Measurements from ENCODE around the gene DND1. TPM values are rescaled to one million over a fixed set of nuclear protein-coding genes. Genes with fewer than 3 reads are reported as not detected.
"Not testable (repeated sequence)": the region's sequence is repeated elsewhere in the genome, so short reads cannot be mapped to it uniquely, and the experiment has no call there.

DND1 gene
- total and polyA plus RNA-seq, 2 donors = 0.96 TPM; not detected in 1

DNA sequence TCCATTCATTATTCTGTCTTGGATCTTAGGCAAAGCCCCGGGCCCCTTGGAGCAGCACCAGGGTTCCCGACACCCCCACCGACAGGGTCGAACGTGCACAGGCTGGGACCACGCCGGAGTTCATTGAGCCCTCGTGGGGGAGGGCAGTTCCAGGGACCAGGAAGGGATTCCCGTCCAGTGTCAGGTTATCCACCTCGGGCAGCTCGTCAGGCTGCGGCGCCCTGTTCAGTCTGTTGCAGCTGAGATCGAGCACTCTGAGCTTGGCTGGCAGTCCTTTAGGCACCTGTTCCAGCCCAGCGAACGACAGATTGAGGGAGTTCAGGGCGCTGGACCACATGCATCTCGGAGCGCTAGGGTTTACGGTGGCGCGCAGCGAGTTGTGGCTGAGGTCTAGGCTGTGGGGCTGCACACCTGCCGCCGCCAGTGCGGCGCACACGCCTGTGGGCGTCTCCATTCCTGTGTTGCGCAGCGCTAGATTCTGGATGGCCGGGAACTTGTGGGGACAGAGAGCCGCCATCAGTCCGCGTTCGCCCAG is 41.5 kb downstream of the DND1 start:
- 12% methylated on average over 36 of the region's 36 CpGs for WGBS
- Histone ChIP-seq H3K4me1 (ENCODE audit: insufficient read depth) (no peaks in the 10 kb centered on the region), H3K27ac (ENCODE audit: low read depth) (no peak overlapping the region), H3K4me3 (ENCODE audit: low read depth, low read length) (peak overlapping the region; percentile 27), H3K36me3 (ENCODE audit: insufficient read depth) (no peaks in the 10 kb centered on the region)
- DNase-seq (ENCODE audit: extremely low spot score) = no peak

DNA sequence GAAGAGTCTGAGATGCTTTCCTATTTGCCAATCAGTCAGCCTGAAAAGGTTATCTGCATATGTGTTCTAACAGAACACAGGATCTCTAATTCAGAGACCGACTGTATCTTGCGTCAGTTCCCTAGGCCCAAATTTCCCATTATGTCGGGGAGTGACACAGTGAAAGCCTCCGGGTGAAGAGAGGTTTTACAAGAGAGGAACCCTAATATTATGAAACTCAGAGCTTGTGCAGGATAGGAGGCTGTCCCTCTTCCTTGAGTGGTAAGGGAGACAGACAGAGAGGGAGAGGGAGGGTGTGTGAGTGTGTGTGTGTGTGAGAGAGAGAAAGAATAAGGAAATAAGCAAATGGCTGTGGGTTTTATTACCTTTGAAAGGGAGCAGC is 42.3 kb downstream of the DND1 start:
- Histone ChIP-seq H3K36me3 (ENCODE audit: insufficient read depth) (no peaks in the 10 kb centered on the region), H3K4me1 (ENCODE audit: insufficient read depth) (no peaks in the 10 kb centered on the region), H3K4me3 (ENCODE audit: low read depth, low read length) (no peak overlapping the region), H3K27ac (ENCODE audit: low read depth) (no peak overlapping the region)
- 91% methylated on average over 4 of the region's 4 CpGs for WGBS
- DNase-seq (ENCODE audit: extremely low spot score) = no peak

DNA sequence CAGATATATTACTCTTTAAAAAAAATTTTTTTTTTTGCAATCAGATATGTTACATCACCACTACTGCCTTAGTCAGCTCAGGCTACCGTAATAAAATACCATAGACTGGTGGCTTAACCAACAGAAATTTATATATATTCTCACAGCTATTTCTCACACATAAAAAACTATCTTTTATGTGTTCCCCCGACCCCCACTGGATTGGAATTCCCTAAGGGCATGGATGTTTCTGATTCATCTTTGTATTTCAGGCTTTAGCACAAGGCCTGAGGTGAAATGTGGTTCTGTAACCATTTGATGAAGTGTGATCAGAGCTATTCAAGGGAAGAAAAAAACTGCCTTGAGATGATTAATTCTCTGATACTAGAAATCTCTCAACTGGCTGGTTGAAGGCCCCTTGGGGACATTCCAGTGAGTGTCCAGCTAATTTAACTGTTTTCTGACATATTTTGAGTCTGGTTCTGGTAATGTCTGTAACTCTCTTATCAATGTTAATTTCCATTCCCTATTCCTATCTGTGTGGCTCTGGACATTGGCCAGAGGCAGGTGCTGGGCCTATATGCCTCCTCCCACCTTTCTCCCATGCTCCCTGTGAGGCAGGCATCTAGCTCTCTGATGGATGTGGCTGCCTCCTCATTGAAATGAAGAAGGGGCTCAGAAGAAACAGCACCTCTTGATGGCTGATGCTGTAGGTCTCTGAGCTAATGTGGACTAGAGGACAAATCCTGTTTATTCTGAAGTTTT is 42.9 kb downstream of the DND1 start:
- no peak for DNase-seq (ENCODE audit: extremely low spot score)
- no peak overlapping the region for H3K4me3 ChIP-seq (ENCODE audit: low read depth, low read length)
- H3K27ac ChIP-seq (ENCODE audit: low read depth) = no peak overlapping the region
- no peaks in the 10 kb centered on the region for H3K4me1 ChIP-seq (ENCODE audit: insufficient read depth)
- no peaks in the 10 kb centered on the region for H3K36me3 ChIP-seq (ENCODE audit: insufficient read depth)
- WGBS = 65% methylated on average over 2 of the region's 2 CpGs

GRCh38 chr5:140628711-140629110 is 44.7 kb downstream of the DND1 start:
- no peaks in the 10 kb centered on the region for H3K4me1 ChIP-seq (ENCODE audit: insufficient read depth)
- H3K27ac ChIP-seq (ENCODE audit: low read depth) = no peak overlapping the region
- no peak overlapping the region for H3K4me3 ChIP-seq (ENCODE audit: low read depth, low read length)
- 68% methylated on average over 1 of the region's 1 CpG for WGBS
- no peaks in the 10 kb centered on the region for H3K36me3 ChIP-seq (ENCODE audit: insufficient read depth)
- DNase-seq (ENCODE audit: extremely low spot score) = no peak

GRCh38 chr5:140627972-140628371 is 45.4 kb downstream of the DND1 start:
- DNase-seq (ENCODE audit: extremely low spot score) = no peak
- Histone ChIP-seq H3K4me1 (ENCODE audit: insufficient read depth) (no peaks in the 10 kb centered on the region), H3K36me3 (ENCODE audit: insufficient read depth) (no peaks in the 10 kb centered on the region), H3K4me3 (ENCODE audit: low read depth, low read length) (no peak overlapping the region), H3K27ac (ENCODE audit: low read depth) (no peak overlapping the region)
- 93% methylated on average over 6 of the region's 6 CpGs for WGBS

DNA sequence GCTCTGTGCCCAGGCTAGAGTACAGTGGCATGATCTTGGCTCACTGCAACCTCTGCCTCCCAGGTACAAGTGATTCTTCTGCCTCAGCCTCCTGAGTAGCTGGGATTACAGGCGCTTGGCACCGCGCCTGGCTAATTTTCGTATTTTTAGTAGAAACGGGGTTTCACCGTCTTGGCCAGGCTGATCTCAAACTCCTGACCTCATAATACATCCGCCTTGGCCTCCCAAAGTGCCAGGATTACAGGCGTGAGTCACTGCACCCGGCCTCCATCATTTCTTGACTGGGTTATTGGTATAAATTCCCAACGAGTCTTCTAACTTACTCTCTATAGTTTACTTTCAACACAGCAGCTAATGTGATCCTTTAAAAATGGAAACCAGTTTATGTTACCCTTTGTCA is 48.5 kb downstream of the DND1 start:
- WGBS = 85% methylated on average over 10 of the region's 10 CpGs
- H3K27ac ChIP-seq (ENCODE audit: low read depth); H3K4me1 ChIP-seq (ENCODE audit: insufficient read depth); H3K4me3 ChIP-seq (ENCODE audit: low read depth, low read length); DNase-seq (ENCODE audit: extremely low spot score); H3K36me3 ChIP-seq (ENCODE audit: insufficient read depth): not testable (repeated sequence)

DNA sequence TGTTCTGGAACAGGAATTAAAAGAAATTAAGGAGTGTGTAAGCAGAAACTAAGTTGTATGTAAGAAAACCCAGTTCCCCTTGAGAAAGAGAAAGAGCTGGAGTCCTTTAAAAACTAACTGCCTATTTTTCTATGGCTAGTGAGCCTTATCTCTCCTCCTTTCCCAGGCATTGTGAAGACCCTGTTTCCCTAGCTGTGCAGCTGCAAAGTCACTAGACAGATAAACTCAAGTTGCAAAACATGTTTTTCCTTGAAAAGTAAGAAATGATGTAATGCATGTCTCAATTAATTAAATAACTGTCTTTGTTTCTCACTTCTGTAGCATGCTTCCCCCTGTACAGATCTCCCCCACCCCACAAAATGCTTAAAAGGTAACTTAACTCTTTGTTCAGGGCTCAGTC is 50.3 kb downstream of the DND1 start:
- not testable (repeated sequence) for H3K27ac ChIP-seq (ENCODE audit: low read depth)

GRCh38 chr5:140622301-140622700 is 51.1 kb downstream of the DND1 start:
- Histone ChIP-seq H3K36me3 (ENCODE audit: insufficient read depth) (no peaks in the 10 kb centered on the region), H3K4me3 (ENCODE audit: low read depth, low read length) (no peak overlapping the region), H3K27ac (ENCODE audit: low read depth) (no peak overlapping the region), H3K4me1 (ENCODE audit: insufficient read depth) (no peaks in the 10 kb centered on the region)
- no peak for DNase-seq (ENCODE audit: extremely low spot score)
- 60% methylated on average over 3 of the region's 3 CpGs for WGBS

More for the DNA sequence above, 50.3 kb downstream of the DND1 start:
- H3K36me3 ChIP-seq (ENCODE audit: insufficient read depth); H3K4me3 ChIP-seq (ENCODE audit: low read depth, low read length); H3K4me1 ChIP-seq (ENCODE audit: insufficient read depth); DNase-seq (ENCODE audit: extremely low spot score): not testable (repeated sequence)

Small RNA genes within 50 kb of the gene (small RNA-seq; reads per million reads assigned to genes)
- gene VTRNA1-1 (8.0 reads per million, percentile 93 among the genes with 10 or more reads in this experiment), gene VTRNA1-2 (1.3 reads per million, percentile 80 among the genes with 10 or more reads in this experiment)

Other genes with a start within 250 kb of the DND1 start
- gene EIF4EBP3, start 125.9 kb downstream of the DND1 start, total RNA-seq = 0.69 TPM
- 33.2 TPM for gene EIF4EBP3, start 125.9 kb downstream of the DND1 start, polyA plus RNA-seq
- 13.7 TPM for gene SRA1, start 116.1 kb downstream of the DND1 start, total RNA-seq
- 22.1 TPM for gene SRA1, start 116.1 kb downstream of the DND1 start, polyA plus RNA-seq
- gene APBB3, start 109.0 kb downstream of the DND1 start, total RNA-seq = 15.3 TPM
- 27.2 TPM for gene APBB3, start 109.0 kb downstream of the DND1 start, polyA plus RNA-seq
- gene SLC35A4, start 108.7 kb downstream of the DND1 start, total RNA-seq = 17.0 TPM
- 69.7 TPM for gene SLC35A4, start 108.7 kb downstream of the DND1 start, polyA plus RNA-seq
- gene CD14, start 40.4 kb downstream of the DND1 start, total RNA-seq = 57.6 TPM
- 60.6 TPM for gene CD14, start 40.4 kb downstream of the DND1 start, polyA plus RNA-seq
- 12.2 TPM for gene TMCO6, start 34.1 kb downstream of the DND1 start, total RNA-seq
- 22.3 TPM for gene TMCO6, start 34.1 kb downstream of the DND1 start, polyA plus RNA-seq
- 34.7 TPM for gene NDUFA2, start 25.9 kb downstream of the DND1 start, total RNA-seq
- 117 TPM for gene NDUFA2, start 25.9 kb downstream of the DND1 start, polyA plus RNA-seq
- gene IK, start 25.7 kb downstream of the DND1 start, total RNA-seq = 58.7 TPM
- 113 TPM for gene IK, start 25.7 kb downstream of the DND1 start, polyA plus RNA-seq
- gene WDR55, start 8.7 kb downstream of the DND1 start, total RNA-seq = 12.7 TPM
- gene WDR55, start 8.7 kb downstream of the DND1 start, polyA plus RNA-seq = 13.5 TPM
- 31.9 TPM for gene HARS1, start 17.8 kb upstream of the DND1 start, total RNA-seq
- gene HARS1, start 17.8 kb upstream of the DND1 start, polyA plus RNA-seq = 50.5 TPM
- gene HARS2, start 17.9 kb upstream of the DND1 start, total RNA-seq = 28.1 TPM
- 24.9 TPM for gene HARS2, start 17.9 kb upstream of the DND1 start, polyA plus RNA-seq
- gene ZMAT2, start 26.9 kb upstream of the DND1 start, total RNA-seq = 25.9 TPM
- gene ZMAT2, start 26.9 kb upstream of the DND1 start, polyA plus RNA-seq = 74.1 TPM
- gene PCDHA1, start 112.6 kb upstream of the DND1 start, total RNA-seq = 0.21 TPM
- gene PCDHA1, start 112.6 kb upstream of the DND1 start, polyA plus RNA-seq = 0.03 TPM
- 0.37 TPM for gene PCDHA2, start 121.3 kb upstream of the DND1 start, total RNA-seq
- gene PCDHA2, start 121.3 kb upstream of the DND1 start, polyA plus RNA-seq = 0.08 TPM
- 0.63 TPM for gene PCDHA3, start 127.5 kb upstream of the DND1 start, total RNA-seq
- 0.41 TPM for gene PCDHA3, start 127.5 kb upstream of the DND1 start, polyA plus RNA-seq
- 1.1 TPM for gene PCDHA4, start 133.5 kb upstream of the DND1 start, total RNA-seq
- gene PCDHA4, start 133.5 kb upstream of the DND1 start, polyA plus RNA-seq = 0.28 TPM
- 0.69 TPM for gene PCDHA5, start 148.0 kb upstream of the DND1 start, total RNA-seq
- 0.05 TPM for gene PCDHA5, start 148.0 kb upstream of the DND1 start, polyA plus RNA-seq
- 0.95 TPM for gene PCDHA6, start 154.4 kb upstream of the DND1 start, total RNA-seq
- 0.22 TPM for gene PCDHA6, start 154.4 kb upstream of the DND1 start, polyA plus RNA-seq
- gene PCDHA7, start 160.7 kb upstream of the DND1 start, total RNA-seq = 0.26 TPM
- 0.14 TPM for gene PCDHA7, start 160.7 kb upstream of the DND1 start, polyA plus RNA-seq
- 0.21 TPM for gene PCDHA8, start 167.6 kb upstream of the DND1 start, total RNA-seq
- gene PCDHA8, start 167.6 kb upstream of the DND1 start, polyA plus RNA-seq = 0.06 TPM
- gene PCDHA9, start 174.8 kb upstream of the DND1 start, total RNA-seq = 0.90 TPM
- 0.03 TPM for gene PCDHA9, start 174.8 kb upstream of the DND1 start, polyA plus RNA-seq
- 1.1 TPM for gene PCDHA10, start 182.3 kb upstream of the DND1 start, total RNA-seq
- gene PCDHA10, start 182.3 kb upstream of the DND1 start, polyA plus RNA-seq = 0.13 TPM
- gene PCDHA11, start 195.4 kb upstream of the DND1 start, total RNA-seq = 1.6 TPM
- 0.06 TPM for gene PCDHA11, start 195.4 kb upstream of the DND1 start, polyA plus RNA-seq
- 0.90 TPM for gene PCDHA12, start 201.7 kb upstream of the DND1 start, total RNA-seq
- gene PCDHA12, start 201.7 kb upstream of the DND1 start, polyA plus RNA-seq = 0.03 TPM
- gene PCDHA13, start 208.5 kb upstream of the DND1 start, total RNA-seq = 0.74 TPM
- 0.18 TPM for gene PCDHA13, start 208.5 kb upstream of the DND1 start, polyA plus RNA-seq

All from urinary bladder (tissue), 4 donors.